NCI-H1105 (cell line): ENCODE results near the gene CREG2.
"Not testable (repeated sequence)": the region's sequence is repeated elsewhere in the genome, so short reads cannot be mapped to it uniquely, and the experiment has no call there.

Experiments used
- DNase-seq: peaks from one replicate; lab custom pipeline; 2025; lab: John Stamatoyannopoulos, UW

CREG2 gene

DNA sequence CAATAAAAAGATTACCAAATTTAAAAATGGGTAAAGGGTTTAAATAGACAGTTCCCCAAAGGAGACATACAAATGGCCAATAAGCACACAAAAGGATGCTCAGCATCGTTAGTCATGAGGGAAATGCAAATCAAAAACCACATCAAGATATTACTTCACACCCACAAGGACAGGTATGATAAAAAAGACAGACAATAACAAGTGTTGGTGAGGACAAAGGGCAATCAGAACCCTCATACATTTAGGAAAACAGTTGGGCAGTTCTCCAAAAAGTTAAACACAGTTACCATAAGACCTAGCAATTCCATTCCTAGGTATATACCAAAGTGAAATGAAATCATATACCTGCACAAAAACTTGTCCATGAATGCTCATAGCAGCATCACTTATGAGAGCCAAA, 14.5 kb downstream of the CREG2 start:
- no peak for DNase-seq

DNA sequence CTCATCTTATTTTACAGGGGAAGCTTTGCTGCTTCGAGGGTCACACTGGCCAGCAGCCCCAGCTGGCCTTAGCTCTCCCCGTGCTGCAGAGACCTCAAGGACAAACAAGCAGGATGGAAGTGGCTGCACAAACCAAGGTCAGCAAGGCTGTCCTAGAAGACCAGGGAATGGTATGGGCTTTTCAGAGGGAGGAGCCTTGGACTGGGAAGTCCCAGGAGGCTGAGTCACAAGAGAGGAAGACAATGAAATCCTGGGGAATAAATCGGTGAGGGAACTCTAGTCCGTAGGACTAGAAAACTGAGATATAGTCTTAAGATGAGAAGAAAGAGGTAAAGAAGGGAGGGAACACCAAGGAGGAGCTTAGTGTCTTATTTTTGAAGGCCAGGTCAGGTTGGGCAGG, 15.7 kb downstream of the CREG2 start:
- no peak for DNase-seq

DNA sequence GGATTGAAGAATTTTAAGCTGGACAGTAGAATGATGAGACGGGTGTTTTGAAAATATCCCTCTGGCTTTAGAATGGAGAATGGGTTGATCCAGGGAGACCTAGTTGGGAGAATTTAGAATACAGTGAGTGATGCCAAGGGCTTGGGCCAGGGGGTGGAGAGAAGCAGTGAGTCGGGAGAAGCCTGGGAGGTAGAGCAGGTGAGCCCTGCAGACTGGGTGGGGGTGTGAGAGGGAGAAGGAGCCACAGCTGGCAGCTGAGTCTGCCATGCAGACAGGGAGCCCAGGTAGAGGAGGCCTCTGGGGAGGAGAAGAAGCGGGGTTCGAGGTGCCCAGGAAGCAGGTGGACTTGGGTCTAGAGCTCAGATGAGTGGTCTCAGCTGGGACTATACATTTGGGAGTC, 18.2 kb downstream of the CREG2 start:
- DNase-seq, result no peak

DNA sequence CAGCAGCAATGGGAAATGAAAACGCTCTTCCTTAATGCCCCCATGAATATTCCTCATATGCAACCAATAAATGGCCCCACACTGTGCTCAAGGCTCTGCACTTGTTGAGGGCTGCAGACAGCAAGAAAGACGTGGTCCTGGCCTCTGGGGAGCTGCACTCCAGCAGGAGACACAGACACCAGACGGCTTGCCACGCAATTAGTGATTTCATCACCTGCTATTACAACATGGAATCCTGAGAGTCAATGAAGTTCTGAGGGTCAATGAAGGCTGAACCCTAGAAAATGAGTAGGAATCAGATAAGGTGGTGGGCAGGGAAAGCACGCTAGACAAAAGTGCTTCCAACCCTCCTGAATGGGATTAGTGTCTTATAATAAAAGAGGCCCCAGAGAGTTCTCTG, 18.9 kb downstream of the CREG2 start:
- DNase-seq, result no peak

DNA sequence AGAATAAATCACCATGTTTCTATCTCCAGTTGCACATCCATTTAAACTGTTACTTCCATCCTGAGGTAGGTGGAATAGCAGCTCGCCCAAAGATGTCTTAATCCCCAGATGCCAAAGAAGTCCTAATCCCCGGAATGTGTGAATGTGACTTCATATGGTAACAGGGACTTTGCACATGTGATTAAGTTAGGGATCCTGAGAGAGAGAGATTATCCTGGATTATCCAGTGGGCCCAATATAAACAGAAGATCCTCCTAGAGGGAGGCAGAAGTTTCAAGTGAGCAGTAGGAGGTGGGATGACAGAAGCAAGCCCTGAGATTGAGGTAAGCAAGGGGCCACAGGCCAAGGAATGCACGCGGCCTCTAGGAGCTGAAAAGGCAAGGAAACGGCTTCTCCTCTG, 19.8 kb downstream of the CREG2 start:
- no peak for DNase-seq

DNA sequence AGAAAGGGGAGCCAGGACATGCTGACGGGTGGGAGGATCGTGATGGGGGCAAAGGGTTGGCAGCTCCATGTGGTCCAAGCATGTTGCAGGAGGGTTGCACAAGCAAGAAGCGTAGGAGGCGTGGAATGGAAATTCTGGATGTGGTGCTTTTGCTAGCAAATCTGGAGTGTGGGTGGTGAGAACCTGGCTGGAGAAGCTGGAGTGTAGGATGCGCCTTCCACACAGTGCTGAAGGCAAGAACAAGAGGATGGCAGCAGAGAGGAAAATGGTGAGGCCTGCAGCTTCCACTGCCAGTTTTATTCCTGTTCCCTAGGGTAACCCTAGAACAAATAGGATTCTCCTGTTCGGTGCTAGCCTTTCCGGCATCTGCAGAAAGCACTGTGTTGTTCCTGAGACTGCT, 22.4 kb downstream of the CREG2 start:
- no peak for DNase-seq

DNA sequence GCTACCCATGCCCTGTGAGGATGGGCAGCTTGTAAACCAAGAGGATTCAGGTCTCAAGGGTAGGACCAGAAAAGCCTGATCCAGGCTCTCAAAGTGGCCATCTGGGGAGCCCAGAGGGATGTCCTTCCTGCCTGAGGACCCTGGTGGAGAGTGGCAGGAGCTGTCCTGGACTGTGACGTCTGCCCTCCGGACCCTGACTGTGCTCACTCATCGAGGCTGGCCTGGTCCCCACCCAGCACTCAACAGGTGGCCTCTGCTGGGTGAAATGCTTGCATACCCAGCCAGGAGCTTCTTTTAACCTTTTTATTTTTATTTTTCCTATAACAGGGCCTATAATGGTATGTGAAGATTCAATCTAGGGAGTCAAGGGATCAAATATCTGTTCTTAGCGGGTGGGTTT, 24.5 kb downstream of the CREG2 start:
- DNase-seq, result no peak

DNA sequence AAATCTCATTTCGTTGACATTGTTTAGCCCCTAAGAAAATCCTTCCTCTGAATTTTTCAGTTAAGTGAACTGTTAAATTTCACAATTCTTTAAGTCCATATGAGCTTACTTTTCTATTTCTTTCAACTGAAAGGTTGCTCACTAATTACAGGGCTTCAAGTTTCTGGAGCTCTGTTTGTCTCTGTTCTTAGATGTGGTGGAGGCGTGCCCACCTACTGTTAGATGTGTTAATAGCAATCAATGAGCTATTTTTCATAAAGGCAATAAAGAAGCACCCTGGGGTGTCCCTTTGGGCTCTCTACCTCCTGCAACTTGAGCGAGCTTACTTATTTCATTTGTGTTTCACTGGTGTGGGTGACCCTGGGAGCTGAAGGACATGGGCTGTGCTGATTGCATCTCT, 25.0 kb downstream of the CREG2 start:
- DNase-seq, result no peak

DNA sequence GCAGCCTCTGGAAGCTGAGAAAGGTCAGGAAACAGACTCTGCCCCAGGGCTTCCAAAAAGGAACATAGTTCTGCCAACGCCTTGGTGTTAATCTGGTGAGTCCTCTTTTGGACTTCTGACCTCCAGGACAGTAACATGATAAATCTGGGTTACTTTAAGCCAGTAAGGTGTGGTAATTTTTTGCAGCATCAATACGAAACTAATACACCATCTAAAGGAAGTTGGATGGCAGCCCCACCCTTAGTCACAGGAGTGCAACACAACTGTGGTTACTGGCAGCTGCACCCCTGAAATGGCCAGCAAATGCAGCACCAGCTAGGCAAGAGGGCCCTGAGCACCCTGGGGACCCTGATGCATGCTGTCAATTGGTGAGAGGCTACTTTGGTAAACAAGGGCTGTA, 25.8 kb downstream of the CREG2 start:
- no peak for DNase-seq

DNA sequence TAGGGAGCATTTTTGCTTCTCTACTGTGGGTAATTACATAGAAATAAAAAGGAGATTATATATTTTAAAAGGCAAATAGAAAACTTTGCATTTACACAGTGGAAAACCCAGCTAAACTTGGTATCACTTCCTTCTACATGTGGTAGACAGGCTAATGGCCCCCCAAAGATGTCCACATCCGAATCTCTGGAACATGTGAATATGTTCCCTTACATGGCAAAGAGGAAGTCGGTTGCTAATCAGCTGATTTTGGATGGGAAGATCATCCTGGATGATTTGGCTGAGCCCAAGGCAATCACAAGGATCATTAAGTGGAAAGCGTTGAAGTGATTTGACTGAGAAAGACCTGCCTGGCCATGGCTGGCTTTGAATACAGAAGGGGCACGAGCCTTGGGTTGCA, 26.2 kb downstream of the CREG2 start:
- DNase-seq, result no peak

DNA sequence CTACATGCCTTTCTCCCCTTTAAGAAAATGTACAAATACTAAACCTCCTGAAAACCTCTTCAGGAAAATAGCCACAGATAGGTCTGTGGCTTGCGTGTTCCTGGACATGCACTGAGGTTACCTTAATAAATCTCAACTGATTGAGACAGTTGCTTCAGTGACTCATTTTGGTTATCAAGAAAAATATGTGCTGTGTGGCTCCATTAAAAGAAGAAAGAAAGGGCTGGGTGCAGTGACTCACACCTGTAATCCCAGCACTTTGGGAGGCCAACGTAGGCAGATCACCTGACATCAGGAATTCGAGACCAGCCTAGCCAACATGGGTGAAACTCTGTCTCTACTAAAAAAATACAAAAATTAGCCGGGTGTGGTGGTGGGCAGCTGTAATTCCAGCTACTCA, 27.1 kb downstream of the CREG2 start:
- no peak for DNase-seq

DNA sequence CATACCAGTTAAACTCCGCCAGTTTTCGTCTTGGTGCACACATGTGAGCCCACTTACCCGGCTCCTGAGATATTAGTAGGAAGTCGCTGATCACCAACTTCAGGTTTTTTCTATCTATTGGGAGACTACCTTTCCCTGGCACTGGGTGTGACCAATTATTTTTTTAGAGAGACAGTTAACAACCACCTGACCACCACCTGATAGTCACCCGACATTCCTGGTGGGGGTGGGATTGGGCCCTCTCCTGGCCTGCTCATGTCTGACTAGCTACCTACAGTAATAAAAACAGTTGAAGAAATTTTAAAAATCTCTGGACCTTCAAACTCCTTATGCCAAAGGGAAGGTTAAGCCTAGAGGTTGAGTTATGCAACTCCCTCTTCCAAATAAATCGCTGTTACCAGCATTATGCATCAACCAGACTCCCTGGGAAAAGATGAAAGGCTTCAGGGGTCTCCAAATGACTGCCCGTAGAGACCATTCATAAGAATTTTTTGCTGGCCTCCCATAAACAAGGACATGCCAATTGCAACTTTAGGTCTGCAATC, 27.8 kb downstream of the CREG2 start:
- no peak for DNase-seq

DNA sequence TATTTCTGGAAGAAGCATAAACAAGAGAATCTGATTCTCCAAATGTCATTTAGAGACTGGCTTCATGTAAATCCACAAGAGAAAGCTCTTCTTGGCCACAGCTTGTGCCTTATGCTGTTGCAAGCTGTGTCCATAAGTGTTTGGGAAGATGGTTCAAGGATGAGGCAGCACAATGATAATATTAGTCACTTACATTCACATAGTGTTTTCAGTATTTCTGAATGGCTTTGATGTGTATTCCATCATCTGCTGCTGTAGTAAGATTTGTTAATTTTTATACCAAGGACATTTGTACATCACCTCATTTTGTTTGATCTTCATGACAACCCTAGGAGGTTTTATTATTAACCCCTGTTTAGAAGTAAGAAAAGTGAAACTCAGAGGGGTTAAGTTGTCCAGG, 29.9 kb downstream of the CREG2 start:
- DNase-seq, result no peak

DNA sequence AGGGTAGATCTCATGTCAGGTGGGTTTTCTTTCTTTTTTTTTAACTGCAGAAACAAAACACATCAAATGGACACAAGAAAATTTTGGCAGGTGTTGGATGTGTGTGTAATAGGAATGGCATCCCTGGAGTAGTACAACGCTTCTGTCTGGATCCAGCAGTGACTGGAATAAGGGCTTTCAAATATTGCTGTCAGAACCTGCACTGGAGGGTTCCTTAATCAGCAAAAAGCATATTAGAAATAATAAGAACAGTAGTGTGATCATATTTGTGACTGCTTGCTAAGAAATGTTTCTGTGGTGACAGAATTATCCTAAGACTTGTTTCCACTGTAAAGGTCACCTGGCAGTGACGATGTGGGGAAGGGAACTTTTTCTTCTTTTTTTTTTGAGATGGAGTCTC, 30.8 kb downstream of the CREG2 start:
- DNase-seq, result no peak

DNA sequence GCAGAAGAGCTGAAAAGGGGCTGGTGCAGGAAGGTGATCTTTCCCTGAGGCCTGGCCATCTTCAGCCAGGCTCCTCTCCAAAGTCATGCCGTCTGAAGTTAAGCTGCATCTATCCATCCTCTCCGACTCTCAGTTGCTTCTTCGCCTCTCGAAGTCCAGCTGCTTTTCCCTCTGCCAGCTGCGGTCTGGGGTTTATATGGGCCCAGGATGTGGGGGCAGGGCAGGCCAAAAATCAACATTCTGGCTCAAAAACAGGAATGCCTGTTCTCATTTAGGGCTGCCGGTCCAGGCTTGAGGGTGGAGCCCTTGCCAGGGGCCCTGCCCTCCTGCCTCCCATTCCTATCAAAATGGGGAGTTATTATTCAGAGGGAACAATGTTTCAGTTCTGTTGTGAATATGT, 31.2 kb downstream of the CREG2 start:
- no peak for DNase-seq

DNA sequence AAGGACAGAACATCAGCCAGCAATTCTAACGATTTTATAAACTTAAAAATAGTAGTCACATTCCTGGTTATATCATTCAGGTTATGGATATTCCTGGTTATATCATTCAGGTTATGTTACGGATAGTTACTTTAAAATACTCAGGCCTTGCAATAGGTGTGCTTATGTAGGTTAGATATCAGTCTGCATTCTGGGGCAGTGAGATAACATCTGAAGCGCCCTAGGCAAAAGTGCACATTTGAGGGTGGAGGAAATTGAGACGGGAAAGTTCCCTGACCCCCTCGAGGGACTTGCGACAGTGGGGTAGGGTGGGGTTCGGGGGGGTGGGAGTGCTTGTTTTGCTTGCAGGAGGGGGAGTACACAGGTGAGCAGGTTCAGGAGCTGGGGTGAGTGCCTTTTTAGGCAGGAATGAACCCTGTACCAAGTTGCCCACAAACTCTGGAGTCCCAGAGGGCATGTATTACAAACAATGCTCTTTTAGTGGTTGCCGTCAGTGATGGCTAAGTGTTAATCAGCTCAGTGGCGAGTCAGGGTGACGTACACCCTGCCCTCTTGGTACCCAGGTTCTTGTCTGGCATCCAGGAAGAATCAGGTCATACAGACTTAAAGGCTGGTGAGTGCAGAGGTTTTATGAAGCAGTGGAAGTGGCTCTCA, 31.8 kb downstream of the CREG2 start:
- DNase-seq, result no peak

DNA sequence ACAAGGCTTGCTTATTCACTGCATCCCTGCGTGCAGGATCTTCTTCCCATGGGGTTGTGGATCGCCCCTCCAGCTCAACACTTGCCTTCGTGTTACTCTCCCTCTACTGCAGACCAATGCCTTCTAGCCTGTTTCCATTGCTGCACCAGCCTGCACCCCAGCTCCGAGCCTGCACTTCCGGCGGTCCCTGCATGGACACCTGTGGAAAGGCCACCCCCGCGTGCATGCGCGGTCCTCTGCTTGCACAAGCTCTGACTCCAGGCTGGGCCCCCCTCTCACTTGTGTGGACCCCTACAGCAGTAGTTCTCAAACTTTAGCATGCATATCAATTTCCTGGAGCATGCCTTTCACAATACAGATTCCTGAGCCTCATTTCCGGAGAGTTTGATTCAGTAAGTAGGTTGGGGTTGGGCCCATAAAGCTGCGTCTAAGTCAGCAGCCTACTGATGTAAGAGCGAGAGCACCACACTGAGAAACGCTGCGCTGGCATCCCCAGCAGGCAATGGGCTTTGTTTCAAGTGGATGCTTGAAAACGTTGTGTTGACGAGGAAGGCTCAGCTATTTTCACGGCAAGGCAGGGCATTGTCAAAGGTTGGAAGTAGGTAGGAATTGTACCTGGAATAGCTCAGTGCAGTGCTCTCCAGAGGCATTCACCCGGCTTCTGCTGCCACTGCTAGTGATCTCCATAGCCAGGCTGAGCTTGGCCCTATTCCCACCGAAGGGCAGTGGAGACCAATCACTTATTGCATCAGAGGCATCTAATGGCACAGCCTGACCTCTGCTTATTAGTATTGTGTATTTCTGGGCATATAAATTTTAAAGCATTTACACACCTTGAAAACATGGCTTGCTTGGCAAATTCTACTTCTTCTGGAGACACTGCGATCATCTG, 32.6 kb downstream of the CREG2 start:
- no peak for DNase-seq

DNA sequence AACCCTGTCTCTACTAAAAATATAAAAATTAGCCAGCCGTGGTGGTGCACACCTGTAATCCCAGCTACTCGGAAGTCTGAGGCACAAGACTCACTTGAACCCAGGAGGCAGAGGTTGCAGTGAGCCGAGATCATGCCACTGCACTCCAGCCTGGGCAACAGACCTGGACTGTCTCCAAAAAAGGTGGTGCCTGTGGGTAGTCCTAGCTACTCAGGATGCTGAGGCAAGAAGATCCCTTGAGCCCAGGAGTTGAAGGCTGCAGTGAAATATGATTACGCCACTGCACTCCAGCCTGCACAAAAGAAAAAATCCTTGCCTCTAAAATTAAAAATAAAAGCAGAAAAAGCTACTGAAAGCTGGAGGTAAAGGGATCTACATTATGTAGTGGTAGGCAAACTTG, 34.7 kb downstream of the CREG2 start:
- not testable (repeated sequence) for DNase-seq

DNA sequence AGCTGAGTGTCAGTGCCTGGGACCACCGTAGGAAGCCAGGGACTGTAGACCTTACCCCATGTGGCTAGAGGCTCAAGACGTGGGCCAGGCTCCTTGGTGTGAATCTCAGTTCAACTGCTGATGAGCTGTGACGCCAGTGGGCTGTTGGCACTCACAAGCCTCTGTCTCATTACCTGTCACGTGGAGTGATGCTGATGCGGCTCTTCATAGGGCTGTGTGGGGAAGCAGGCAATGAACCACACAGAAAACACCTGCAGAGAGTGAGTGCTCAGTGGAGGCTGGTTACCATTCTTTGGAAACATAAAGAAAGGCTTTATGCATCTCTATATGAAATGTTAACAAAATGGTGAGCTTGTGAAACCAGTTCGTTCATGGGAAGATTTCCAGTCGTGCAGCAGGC, 36.1 kb downstream of the CREG2 start:
- no peak for DNase-seq

DNA sequence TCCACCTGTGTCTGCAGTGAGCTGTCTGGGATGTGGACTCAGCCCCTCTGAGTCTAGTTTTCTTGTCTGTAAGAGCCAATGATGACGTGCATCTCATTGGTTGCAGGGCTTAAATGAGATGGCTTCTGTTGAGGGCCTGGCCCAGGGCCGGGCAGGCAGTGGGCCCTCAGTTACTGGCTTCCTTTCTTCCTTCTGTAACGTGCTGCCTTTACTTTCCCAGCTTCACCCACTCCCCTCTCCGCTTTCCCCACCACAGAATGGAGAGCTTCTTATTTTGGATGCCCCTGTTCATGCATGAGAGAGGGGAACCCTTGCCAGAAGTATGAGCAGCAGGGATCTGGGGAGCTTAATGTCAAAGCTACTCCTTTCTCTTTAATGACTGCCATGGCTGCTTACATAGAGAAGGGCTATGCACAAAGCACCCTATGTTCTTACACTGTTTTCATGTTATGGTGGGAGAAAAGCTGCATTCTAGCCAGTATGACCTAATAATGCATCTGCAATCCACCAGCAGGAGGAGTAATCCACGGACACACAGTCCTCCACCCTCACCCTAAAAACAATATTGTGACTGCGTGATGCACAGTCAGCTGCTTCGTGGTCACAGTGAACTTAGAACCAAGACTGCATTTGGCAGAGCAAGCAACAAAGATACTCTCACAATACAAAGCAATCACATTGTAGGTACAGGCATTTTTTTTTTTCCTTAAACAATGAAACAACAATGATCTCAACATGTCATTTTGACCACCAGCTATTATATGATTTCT, 37.2 kb downstream of the CREG2 start:
- no peak for DNase-seq

DNA sequence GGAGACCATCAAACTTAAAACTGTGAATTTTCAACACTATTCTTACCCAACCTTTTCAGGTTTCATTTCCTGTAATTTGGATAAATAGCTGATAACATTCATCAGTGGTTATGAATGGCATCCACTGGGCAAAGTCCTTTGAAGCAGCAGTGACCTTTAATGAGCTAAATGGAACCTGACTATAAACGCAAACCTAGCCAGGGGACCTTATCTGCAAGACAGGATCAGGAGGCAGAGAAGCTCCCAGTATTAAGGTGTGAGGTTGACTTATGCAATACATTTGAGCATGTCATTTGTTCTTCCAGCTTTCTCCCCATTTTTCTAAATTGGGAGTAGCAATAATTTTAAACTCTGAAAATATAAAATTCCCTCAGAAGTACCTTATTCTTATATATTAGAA, 38.4 kb downstream of the CREG2 start:
- DNase-seq, result no peak

DNA sequence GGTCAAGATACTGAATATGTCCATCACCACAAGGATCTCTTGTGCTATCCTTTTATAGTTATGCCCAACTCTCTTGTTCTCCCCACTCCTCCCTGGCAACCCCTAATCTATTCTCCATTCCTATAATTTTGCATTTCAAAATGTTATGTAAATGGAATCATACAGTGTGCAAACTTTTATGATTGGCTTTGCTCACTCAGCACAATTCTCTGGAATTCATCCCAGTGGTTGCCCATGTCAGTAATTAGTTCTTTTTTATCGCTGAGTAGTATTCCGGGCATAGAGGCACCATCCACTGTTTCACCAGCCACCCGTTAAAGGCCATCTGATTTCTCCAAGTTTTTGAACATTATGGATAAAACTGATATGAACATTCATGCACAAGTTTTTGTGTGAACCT, 40.4 kb downstream of the CREG2 start:
- DNase-seq, result no peak

DNA sequence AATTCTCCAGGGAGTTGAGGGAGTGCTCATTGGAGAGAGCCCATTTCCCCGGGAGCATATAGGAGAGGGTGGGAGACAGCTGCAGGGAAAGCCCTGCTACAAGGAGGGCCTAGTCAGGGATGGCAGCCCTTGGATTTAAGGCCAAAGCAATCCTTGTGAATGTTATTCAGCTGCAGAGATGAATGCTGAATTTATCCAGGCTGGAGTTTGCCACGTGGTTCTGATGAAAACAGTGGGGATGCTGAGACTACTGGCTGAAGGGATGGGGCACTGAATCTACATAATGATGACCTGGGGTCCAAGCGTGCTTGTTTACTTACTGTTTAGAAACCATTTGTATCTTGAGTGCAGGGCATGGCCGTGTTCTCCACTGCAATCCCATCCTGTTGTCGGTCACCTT, 43.2 kb downstream of the CREG2 start:
- DNase-seq, result no peak
